HG02981 (cell line): ENCODE results near the gene IQSEC2.

Experiments
- ATAC-seq: cut with Tn5 transposase; IDR thresholded peaks from one replicate; pipeline ENCODE4 v1.9.1; 2021; ENCODE audit warnings: mild to moderate bottlenecking, moderate library complexity; ENCODE audit not compliant: unreplicated experiment

Gene IQSEC2

GRCh38 chrX:53272808-53273337 is 8.5 kb downstream of the IQSEC2 start:
- no peak for ATAC-seq

- ATAC-seq = no peak
Observed at GRCh38 chrX:53269536-53270107, 11.8 kb downstream of the IQSEC2 start.

- no peak for ATAC-seq
Observed at GRCh38 chrX:53268173-53268572, 13.2 kb downstream of the IQSEC2 start.

- ATAC-seq = no peak
Observed at GRCh38 chrX:53266914-53267313, 14.5 kb downstream of the IQSEC2 start.

- ATAC-seq = no peak
Observed at GRCh38 chrX:53265771-53266574, 15.4 kb downstream of the IQSEC2 start.

GRCh38 chrX:53263597-53264094 is 17.7 kb downstream of the IQSEC2 start:
- no peak for ATAC-seq

- ATAC-seq = no peak
Observed at GRCh38 chrX:53262918-53263394, 18.4 kb downstream of the IQSEC2 start.

- no peak for ATAC-seq
Observed at GRCh38 chrX:53262189-53262917, 19.0 kb downstream of the IQSEC2 start.

- ATAC-seq = no peak
Observed at GRCh38 chrX:53261355-53261972, 19.9 kb downstream of the IQSEC2 start.

GRCh38 chrX:53260836-53261235 is 20.5 kb downstream of the IQSEC2 start:
- ATAC-seq = no peak

GRCh38 chrX:53257670-53258423 is 23.5 kb downstream of the IQSEC2 start:
- ATAC-seq = no peak

- ATAC-seq = no peak
Observed at GRCh38 chrX:53257166-53257565, 24.2 kb downstream of the IQSEC2 start.

GRCh38 chrX:53256446-53257041 is 24.8 kb downstream of the IQSEC2 start:
- ATAC-seq = no peak

- ATAC-seq = no peak
Observed at GRCh38 chrX:53255738-53256191, 25.6 kb downstream of the IQSEC2 start.

- ATAC-seq = no peak
Observed at GRCh38 chrX:53254570-53255461, 26.6 kb downstream of the IQSEC2 start.

- ATAC-seq = no peak
Observed at GRCh38 chrX:53253293-53254020, 27.9 kb downstream of the IQSEC2 start.

GRCh38 chrX:53251307-53251706 is 30.1 kb downstream of the IQSEC2 start:
- no peak for ATAC-seq

- ATAC-seq = no peak
Observed at GRCh38 chrX:53250556-53250955, 30.8 kb downstream of the IQSEC2 start.
